Gastrocnemius medialis (tissue), 4 donors: ENCODE measurements around the gene HEXB. TPM values are rescaled to one million over a fixed set of nuclear protein-coding genes. Genes with fewer than 3 reads are reported as not detected.

Experiments used
- ATAC-seq, 2 donors: fragments of 150-250 bp; one replicate each; pipeline ENCODE4 v1.9.1; 2016
- DNase-seq, 2 donors: peaks; one replicate each; pipeline ENCODE4 v3.0.0-alpha.2; 2019
- H3K27ac ChIP-seq, 4 donors: fragments of 200-600 bp; sonication (generic); 1 replicate in 1 of 4; 2 replicates in 3 of 4; pipeline ENCODE4 v1.5.1; 2016 to 2018; ENCODE audit warnings: mild to moderate bottlenecking in 2 of 4, moderate library complexity in 1 of 4
- H3K27me3 ChIP-seq, 3 donors: fragments of 200-600 bp; sonication (generic) in 2 of 3; 1 replicate in 1 of 3; 2 replicates in 2 of 3; pipeline versions ENCODE4 v1.5.1 to v1.6.0; 2016 to 2019; ENCODE audit warnings: mild to moderate bottlenecking in 1 of 3, moderate library complexity in 1 of 3
- H3K36me3 ChIP-seq, 2 donors: fragments of 200-600 bp; sonication (generic) in 1 of 2; one replicate each; pipeline ENCODE4 v1.5.1; 2017 to 2018
- H3K4me1 ChIP-seq, 2 donors: fragments of 200-600 bp; sonication (generic) in 1 of 2; one replicate each; pipeline ENCODE4 v1.5.1; 2016 to 2017; ENCODE audit warnings: mild to moderate bottlenecking in 2 of 2
- H3K4me3 ChIP-seq, 4 donors: fragments of 200-600 bp; sonication (generic) in 3 of 4; 1 replicate in 1 of 4; 2 replicates in 3 of 4; pipeline ENCODE4 v1.5.1; 2016 to 2019; ENCODE audit warnings: mild to moderate bottlenecking in 2 of 4
- H3K9me3 ChIP-seq, 3 donors: fragments of 200-600 bp; sonication (generic) in 2 of 3; 1 replicate in 1 of 3; 2 replicates in 2 of 3; pipeline ENCODE4 v1.5.1; 2016 to 2019
- POLR2A ChIP-seq, 2 donors: fragments of 450-650 bp; IDR thresholded peaks; one replicate each; pipeline ENCODE4 v1.6.1; 2017; ENCODE audit warnings: antibody characterized with exemption in 2 of 2, mild to moderate bottlenecking in 2 of 2, moderate library complexity in 2 of 2
- in situ Hi-C, 4 donors: fragments of 200-750 bp; cut with MboI; loops; one replicate each; pipeline versions ENCODE4 v1.15.0 to v1.8.0; 2017; ENCODE audit warnings: low sequenced_read_pairs in 4 of 4
- intact Hi-C: fragments of 100-400 bp; cut with DNase I; formaldehyde crosslinking; loops from one replicate; pipeline ENCODE4 v1.15.1; 2023; ENCODE audit warnings: low total_unique reads
- total RNA-seq, 4 donors: library from RNA; depleted of rRNA; stranded (reverse); fragments of >200 nt; gene quantifications; one replicate each; pipeline versions ENCODE4 v1.1.0 to v1.2.3, GENCODE V29; 2016
- TF ChIP-seq, protein P1 (sequence below), 5 experiments: fragments of 450-650 bp in 3 of 5; fragments of 200-600 bp in 2 of 5; sonication (generic) in 2 of 5; IDR thresholded peaks in 4 of 5; conservative IDR thresholded peaks in 1 of 5; 1 replicate in 4 of 5; 2 replicates in 1 of 5; pipeline ENCODE4 v1.5.1; 2016 to 2019; ENCODE audit warnings: antibody characterized with exemption in 5 of 5, mild to moderate bottlenecking in 3 of 5, moderate library complexity in 3 of 5

HEXB gene
- total RNA-seq, 4 donors from 2014 or later, result 32.3 to 54.4 (median 47.1) TPM

DNA sequence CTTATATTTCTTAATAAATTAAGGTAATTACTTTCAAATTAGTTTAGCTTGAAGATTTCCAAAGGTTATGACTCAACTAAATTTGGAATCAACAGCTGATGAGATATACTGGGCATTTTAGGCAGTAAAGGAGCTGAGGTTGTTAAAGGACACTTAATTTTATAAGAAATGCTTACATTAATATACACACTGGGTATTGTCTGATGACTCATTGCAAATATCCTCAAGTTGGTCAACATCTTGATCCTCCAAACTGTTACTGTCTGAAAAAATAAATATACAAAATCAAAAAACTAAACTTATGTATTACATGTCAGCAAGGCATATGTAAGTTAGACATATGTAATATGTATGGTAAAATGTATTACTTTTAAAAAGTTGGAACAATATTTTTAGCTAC is 78.5 kb downstream of the HEXB start:
- Histone ChIP-seq H3K9me3 (no peaks in the 10 kb centered on the region), H3K36me3 (peaks cover 0 to 13% of the 10 kb centered on the region in 2 donors), H3K27me3 (no peaks in the 10 kb centered on the region), H3K27ac (peak overlapping the region in 1 of 4 donors; percentile 34), H3K4me1 (peaks cover 24 to 29% of the 10 kb centered on the region in 2 donors), H3K4me3 (no peak overlapping the region)
- DNase-seq (no peak), ATAC-seq (no peak)
- in situ Hi-C loops, result loop anchor here in 1 of 4 donors (25.0 kb wide), 1 partner anchor 1201 kb away; the partner anchor contains the start of genes ANKRA2 and UTP15
- intact Hi-C loops, result no loop called here
- no peak for TF ChIP-seq POLR2A (IDR thresholded peaks at IDR 0.05)
- TF ChIP-seq, protein P1, sequence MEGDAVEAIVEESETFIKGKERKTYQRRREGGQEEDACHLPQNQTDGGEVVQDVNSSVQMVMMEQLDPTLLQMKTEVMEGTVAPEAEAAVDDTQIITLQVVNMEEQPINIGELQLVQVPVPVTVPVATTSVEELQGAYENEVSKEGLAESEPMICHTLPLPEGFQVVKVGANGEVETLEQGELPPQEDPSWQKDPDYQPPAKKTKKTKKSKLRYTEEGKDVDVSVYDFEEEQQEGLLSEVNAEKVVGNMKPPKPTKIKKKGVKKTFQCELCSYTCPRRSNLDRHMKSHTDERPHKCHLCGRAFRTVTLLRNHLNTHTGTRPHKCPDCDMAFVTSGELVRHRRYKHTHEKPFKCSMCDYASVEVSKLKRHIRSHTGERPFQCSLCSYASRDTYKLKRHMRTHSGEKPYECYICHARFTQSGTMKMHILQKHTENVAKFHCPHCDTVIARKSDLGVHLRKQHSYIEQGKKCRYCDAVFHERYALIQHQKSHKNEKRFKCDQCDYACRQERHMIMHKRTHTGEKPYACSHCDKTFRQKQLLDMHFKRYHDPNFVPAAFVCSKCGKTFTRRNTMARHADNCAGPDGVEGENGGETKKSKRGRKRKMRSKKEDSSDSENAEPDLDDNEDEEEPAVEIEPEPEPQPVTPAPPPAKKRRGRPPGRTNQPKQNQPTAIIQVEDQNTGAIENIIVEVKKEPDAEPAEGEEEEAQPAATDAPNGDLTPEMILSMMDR (IDR thresholded peaks at IDR 0.05 in 4 of 5, conservative IDR thresholded peaks at IDR 0.05 in 1 of 5), result no peak

DNA sequence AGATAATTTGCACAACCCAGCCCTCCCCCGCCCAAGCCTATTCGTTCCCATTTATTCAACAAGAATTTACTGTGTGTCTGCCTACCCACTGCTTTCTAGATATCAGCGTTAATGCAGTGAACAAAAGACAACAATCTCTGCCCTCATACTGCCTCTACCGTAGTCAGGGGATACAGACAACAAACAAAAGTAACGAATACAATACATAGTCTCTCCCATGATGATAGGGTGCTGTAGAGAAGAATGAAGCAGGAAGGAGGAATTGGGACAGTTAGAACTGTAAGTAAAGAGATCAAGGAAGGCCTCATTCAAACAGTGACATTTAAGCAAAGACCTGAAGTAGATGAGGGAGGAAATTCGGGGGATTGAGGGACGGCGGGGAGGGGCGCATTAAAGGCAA is 80.2 kb downstream of the HEXB start:
- no peaks in the 10 kb centered on the region for H3K9me3 ChIP-seq
- TF ChIP-seq POLR2A (IDR thresholded peaks at IDR 0.05), result no peak
- TF ChIP-seq, protein P1 (IDR thresholded peaks at IDR 0.05 in 4 of 5, conservative IDR thresholded peaks at IDR 0.05 in 1 of 5), result no peak
- no peak overlapping the region for H3K27ac ChIP-seq
- ATAC-seq, result no peak
- peaks cover 0 to 24% of the 10 kb centered on the region in 2 donors for H3K36me3 ChIP-seq
- in situ Hi-C loops, result loop anchor here in 1 of 4 donors (25.0 kb wide), 1 partner anchor 1203 kb away; the partner anchor contains the start of genes ANKRA2 and UTP15
- no peaks in the 10 kb centered on the region for H3K27me3 ChIP-seq
- DNase-seq, result no peak
- peaks cover 25 to 29% of the 10 kb centered on the region in 2 donors for H3K4me1 ChIP-seq
- intact Hi-C loops, result loop anchor here (5.0 kb wide), 1 partner anchor 1198 kb away; the partner anchor contains the start of genes ANKRA2 and UTP15
- peak overlapping the region in 1 of 4 donors; percentile 99 for H3K4me3 ChIP-seq

DNA sequence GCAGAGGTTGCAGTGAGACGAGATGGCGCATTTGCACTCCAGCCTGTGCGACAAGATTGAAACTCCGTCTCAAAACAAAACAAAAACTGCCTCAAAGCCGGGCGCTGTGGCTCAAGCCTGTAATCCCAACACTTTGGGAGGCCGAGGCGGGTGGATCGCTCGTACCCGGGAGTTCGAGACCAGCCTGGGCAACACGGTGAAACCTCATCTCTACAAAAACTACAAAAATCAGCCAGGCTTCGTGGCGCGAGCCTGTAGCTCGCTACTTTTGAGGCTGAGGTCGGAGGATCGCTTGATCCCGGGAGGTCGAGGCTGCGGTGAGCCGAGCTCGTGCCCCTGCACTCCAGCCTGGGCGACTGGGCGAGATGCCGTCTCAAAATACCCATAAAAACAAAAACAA is 80.9 kb downstream of the HEXB start:
- ATAC-seq, result no peak
- Histone ChIP-seq H3K4me3 (peak overlapping the region; percentile 76 to 99 (median 97)), H3K27ac (peak overlapping the region; percentile 82 to 90 (median 87)), H3K4me1 (peaks cover 25 to 29% of the 10 kb centered on the region in 2 donors), H3K36me3 (peaks cover 0 to 27% of the 10 kb centered on the region in 2 donors), H3K27me3 (no peaks in the 10 kb centered on the region), H3K9me3 (no peaks in the 10 kb centered on the region)
- no peak for TF ChIP-seq POLR2A (IDR thresholded peaks at IDR 0.05)
- TF ChIP-seq, protein P1 (IDR thresholded peaks at IDR 0.05 in 4 of 5, conservative IDR thresholded peaks at IDR 0.05 in 1 of 5), result no peak
- intact Hi-C loops, result loop anchor here (1.0 to 5.0 kb wide), 2 partner anchors 81 to 1199 kb away; partner anchors contain the start of genes ANKRA2, HEXB and UTP15
- in situ Hi-C loops, result loop anchor here in 1 of 4 donors (25.0 kb wide), 1 partner anchor 1204 kb away; the partner anchor contains the start of genes ANKRA2 and UTP15
- no peak for DNase-seq

DNA sequence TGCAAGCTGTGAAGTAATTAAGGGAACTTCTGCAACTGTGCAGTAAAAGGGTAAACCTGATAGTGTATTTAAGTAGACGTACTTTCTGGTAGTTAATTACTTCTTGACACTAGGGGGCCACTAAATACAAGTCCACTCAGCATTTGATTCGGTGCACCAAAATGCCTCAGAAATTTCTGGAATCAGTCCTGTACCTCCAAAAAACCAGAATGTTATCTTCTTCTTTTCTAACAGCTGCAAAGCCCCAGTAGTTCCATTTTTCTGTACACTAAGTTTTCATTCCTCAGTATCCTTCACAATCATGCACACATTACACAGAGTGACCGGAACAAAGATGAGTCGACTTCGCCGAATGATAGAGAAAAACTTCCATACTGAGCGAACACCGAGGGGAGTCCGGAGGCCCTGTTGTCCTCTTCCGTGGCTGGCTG is 81.4 kb downstream of the HEXB start:
- Histone ChIP-seq H3K36me3 (peaks cover 0 to 32% of the 10 kb centered on the region in 2 donors), H3K9me3 (no peaks in the 10 kb centered on the region), H3K27me3 (no peaks in the 10 kb centered on the region), H3K27ac (peak overlapping the region; percentile 82 to 90 (median 87)), H3K4me1 (peaks cover 25 to 29% of the 10 kb centered on the region in 2 donors), H3K4me3 (peak overlapping the region; percentile 76 to 99 (median 97))
- peak; percentile 45 to 61 for ATAC-seq
- TF ChIP-seq POLR2A (IDR thresholded peaks at IDR 0.05), result no peak
- TF ChIP-seq, protein P1 (IDR thresholded peaks at IDR 0.05 in 4 of 5, conservative IDR thresholded peaks at IDR 0.05 in 1 of 5), result peak in 3 of 5 experiments; percentile 23 to 47 (median 29)
- intact Hi-C loops (loop anchor here (1.0 to 5.0 kb wide), 2 partner anchors 81 to 1199 kb away; partner anchors contain the start of genes ANKRA2, HEXB and UTP15), in situ Hi-C loops (loop anchor here in 1 of 4 donors (25.0 kb wide), 1 partner anchor 1204 kb away; the partner anchor contains the start of genes ANKRA2 and UTP15)
- no peak for DNase-seq
